Measurements from ENCODE around the gene AP5M1.
"Not testable (repeated sequence)": the region's sequence is repeated elsewhere in the genome, so short reads cannot be mapped to it uniquely, and the experiment has no call there.

Gene AP5M1

GRCh38 chr14:57291692-57292647 is 23.2 kb downstream of the AP5M1 start:
- DNase-seq, result no peak

- DNase-seq, result no peak
Observed at GRCh38 chr14:57293866-57294837, 25.4 kb downstream of the AP5M1 start.

DNA sequence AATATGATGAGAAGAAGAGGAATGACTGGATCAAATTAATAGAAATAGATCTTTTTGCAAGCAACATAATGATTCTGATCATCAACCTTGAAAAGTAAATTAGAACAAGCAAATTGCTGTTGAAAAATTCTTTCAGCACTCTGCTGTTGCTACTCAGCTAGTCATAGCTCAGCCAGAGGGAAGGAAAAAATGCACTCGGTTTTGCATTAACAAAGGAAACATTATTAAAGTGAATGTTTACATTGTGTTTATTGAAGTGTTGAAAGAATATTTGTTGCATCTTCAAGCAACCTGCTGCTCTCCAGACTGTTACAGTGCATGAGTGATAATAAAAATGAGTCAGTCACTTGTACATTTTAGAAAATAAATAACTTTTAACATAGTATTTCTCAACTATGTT is 26.5 kb downstream of the AP5M1 start:
- no peak for DNase-seq

- no peak for DNase-seq
Observed at GRCh38 chr14:57297852-57298251, 29.1 kb downstream of the AP5M1 start.

DNA sequence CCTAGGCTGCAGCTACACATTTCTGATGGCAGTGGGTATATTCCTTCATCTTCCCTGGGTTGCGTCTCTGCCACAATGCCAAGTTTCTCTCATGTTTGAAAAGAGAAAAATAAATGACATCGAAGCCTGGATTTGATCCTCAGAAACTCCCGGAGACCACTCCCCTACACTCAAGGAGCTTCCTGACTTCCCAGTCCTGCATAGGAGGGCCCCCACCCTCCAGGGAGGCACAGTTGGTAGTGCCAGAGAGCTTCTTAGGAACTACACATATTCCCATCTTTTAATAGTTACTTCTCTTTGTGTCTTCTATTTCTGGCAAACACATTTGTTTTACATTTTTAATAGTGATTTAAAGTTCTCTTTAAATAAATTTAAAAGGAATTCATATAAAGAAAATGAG is 30.7 kb downstream of the AP5M1 start:
- no peak for DNase-seq

- no peak for DNase-seq
Observed at GRCh38 chr14:57302883-57303282, 34.1 kb downstream of the AP5M1 start.

DNA sequence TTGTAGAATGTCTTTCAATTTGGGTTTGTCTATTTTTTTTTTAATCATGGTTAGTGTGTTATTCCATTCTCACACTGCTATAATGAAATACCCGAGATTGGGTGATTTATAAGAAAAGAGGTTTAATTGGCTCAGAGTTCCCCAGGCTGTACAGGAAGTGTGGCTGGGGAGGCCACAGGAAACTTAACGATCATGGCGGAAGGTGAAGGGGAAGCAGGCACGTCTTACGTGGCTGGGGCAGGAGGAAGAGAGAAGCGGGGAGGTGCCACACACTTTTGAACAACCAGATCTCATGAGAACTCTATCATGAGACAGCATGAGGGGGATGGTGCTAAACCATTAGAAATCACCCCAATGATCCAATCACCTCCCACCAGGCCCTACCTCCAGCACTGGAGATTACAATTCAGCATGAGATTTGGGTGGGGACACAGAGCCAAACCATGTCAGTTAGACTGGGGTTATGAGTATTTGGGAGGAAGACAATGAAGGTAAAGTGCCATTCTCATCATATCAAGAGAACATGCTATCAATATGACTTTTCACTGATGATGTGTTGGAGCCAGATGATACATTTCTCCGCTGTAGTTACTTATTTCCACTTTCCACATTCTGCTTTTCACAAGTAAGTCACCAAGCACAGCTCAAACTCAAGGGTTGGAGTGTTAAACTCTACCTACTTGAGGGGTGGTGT is 45.8 kb downstream of the AP5M1 start:
- no peak for DNase-seq

DNA sequence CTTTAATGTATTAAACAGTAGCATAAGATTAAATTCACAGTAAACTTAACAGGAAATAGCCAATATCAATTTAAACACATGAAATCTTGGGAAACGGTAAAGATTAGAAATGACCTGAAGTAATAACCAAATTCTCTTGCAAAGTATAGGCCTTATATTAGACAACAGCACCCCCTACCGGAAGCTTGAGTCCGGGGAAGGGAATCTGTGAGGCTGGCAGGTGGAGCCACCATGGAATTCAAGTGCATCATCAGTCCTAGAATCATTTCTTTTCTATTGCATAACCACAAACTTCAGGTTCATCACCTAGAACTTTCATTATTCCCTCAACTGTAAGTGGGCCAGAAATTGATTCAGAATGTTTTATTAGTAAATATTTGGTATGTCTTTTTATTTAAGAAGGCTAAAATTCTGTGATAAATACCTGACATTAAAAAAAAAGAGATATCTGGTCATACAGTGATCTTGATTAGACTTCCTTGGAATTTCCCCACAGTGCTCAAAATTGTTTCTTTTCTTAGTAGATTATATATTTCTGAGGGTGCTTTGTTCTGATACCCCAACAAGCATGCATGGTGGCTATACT is 48.6 kb downstream of the AP5M1 start:
- peak; percentile 29 to 51 (median 42) for DNase-seq

DNA sequence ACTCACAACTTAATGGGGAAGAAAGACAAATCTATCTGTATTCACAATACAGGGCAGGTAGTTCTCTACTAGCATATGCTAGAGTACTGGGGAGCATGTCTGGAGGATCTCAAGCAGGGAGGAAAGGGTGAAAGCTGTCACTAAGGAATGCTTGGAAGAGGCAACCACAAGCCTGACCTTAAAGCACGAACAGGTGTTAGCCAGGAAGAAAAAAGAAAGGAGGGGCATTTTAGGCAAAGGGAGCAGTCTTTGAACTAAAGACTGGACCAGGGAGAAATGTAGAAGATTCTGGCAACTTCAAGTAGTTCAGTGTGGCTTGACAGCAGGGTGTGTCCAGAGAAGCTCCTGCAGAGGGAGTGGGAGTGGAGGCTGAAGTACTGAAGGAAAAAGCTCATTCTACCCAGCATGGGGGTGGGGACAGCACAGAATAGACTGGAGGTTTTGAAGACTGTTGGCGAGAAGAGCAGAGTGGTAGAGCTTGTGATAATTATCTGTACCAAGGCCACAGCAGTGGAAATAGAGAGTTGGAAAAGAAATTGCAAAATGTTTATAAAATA is 50.9 kb downstream of the AP5M1 start:
- no peak for DNase-seq

DNA sequence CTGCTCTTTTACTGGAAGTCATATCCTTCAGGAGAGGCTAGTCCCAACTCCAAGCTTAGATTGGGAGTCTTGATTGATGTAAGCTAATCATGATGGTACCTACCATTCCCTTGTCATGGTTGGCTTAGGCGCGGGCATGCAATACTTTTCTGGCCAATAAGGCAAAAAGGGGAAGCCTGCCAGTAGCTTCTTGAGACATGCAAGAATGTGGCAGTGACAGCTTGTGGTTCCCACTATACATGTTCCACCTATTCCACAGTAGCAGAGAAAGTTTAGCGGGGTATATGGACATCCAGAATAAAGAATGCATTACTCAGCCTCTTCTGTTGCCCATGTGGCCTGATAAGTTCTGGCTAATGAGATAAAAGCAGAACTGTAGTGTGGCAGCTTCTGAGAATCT is 55.0 kb downstream of the AP5M1 start:
- DNase-seq, result no peak

DNA sequence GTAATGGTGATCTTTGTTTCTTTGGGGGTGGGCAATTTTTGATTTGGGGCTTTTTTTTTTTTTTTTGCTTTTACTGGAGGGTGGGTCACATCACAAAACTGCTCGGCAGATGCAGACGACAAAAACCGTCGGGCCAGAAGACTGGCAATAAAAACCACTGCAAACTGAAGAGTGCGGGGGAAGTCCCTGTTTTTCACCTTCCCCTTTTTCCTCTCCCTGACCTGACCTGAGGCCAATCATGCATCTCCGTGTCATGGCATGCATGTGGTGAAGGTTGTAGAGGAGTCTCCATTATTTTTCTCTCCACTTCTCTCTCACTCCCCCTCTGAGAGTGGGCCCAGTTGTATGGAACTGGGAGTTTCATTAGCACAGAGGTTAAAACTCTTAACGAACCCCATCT is 57.5 kb downstream of the AP5M1 start:
- DNase-seq, result no peak

- DNase-seq, result no peak
Observed at GRCh38 chr14:57329833-57330232, 61.1 kb downstream of the AP5M1 start.

GRCh38 chr14:57332475-57332874 is 63.7 kb downstream of the AP5M1 start:
- DNase-seq, result not testable (repeated sequence)

DNA sequence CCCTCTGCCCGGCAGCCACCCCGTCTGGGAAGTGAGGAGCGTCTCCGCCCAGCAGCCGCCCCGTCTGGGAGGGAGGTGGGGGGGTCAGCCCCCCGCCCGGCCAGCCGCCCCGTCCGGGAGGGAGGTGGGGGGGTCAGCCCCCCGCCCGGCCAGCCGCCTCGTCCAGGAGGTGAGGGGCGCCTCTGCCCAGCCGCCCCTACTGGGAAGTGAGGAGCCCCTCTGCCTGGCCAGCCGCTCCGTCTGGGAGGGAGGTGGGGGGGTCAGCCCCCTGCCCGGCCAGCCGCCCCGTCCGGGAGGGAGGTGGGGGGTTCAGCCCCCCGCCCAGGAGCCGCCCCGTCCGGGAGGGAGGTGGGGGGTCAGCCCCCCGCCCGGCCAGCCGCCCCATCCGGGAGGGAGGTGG is 65.0 kb downstream of the AP5M1 start:
- DNase-seq, result not testable (repeated sequence)

DNA sequence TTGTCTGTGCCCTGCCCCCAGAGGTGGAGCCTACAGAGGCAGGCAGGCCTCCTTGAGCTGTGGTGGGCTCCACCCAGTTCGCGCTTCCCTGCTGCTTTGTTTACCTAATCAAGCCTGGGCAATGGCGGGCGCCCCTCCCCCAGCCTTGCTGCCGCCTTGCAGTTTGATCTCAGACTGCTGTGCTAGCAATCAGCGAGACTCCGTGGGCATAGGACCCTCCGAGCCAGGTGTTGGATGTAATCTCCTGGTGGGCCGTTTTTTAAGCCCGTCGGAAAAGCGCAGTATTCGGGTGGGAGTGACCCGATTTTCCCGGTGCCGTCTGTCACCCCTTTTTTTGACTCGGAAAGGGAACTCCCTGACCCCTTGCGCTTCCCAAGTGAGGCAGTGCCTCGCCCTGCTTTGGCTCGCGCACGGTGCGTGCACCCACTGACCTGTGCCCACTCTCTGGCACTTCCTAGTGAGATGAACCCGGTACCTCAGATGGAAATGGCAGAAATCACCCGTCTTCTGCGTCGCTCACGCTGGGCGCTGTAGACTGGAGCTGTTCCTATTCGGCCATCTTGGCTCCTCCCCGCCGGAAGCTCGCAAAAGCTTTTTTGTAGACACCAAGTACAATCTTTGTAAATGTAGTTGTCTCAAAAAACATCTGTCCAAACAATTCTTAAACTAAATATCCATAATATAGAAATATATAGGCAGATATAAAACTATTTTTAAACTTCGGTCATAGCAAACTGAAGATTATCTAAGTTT is 75.0 kb downstream of the AP5M1 start:
- not testable (repeated sequence) for DNase-seq

DNA sequence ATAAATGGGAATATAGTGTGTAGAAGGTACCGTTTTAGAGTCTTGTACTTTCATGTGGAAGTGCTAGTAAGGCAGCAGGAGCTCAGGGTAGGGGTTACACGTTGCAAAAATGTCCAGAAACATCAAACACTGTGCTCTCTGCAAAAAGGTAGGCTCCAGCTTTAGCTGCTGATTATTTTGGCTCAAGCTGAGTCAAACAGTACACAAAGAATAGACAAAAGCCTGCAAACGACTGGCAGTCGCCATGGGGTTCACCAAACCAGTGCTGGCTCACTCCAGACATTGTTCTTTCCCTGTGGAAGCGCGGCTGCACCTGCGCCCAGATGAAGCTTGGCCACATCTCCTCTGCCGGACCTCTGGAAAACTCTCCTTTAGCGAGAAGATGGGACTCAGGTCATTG is 76.3 kb downstream of the AP5M1 start:
- no peak for DNase-seq

- no peak for DNase-seq
Observed at GRCh38 chr14:57346741-57347140, 78.0 kb downstream of the AP5M1 start.

All from activated CD4-positive, CD25-positive, alpha-beta regulatory T cell (primary cell).